ENCODE data around the gene KRTAP3-3.

DNA sequence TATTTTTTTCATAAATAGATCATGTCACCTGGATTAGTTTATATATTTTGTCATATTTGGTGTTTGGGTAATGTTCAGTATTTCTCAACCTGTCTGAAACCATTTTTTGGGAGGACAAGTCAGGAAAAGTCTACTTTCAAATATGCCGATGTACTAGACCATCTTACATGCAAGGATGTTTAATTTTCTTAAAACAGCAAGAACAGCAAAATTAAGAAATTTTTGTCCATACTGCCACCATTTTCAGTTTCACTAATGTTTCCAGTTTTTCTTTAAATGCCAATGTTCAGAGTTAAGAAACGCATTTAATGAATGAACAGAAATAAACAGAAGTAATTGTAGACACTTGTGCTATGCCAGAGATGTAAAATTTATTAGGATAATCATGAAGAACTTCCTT lies 880 bp downstream of the KRTAP3-3 start:
- TF ChIP-seq, protein P1, sequence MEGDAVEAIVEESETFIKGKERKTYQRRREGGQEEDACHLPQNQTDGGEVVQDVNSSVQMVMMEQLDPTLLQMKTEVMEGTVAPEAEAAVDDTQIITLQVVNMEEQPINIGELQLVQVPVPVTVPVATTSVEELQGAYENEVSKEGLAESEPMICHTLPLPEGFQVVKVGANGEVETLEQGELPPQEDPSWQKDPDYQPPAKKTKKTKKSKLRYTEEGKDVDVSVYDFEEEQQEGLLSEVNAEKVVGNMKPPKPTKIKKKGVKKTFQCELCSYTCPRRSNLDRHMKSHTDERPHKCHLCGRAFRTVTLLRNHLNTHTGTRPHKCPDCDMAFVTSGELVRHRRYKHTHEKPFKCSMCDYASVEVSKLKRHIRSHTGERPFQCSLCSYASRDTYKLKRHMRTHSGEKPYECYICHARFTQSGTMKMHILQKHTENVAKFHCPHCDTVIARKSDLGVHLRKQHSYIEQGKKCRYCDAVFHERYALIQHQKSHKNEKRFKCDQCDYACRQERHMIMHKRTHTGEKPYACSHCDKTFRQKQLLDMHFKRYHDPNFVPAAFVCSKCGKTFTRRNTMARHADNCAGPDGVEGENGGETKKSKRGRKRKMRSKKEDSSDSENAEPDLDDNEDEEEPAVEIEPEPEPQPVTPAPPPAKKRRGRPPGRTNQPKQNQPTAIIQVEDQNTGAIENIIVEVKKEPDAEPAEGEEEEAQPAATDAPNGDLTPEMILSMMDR (IDR thresholded peaks at IDR 0.05; ENCODE audit: control extremely low read depth in 1 of 3, insufficient read depth in 1 of 3, low read depth in 1 of 3, low read length in 3 of 3), result no peak
- no peak for TF ChIP-seq CHD1 (IDR thresholded peaks at IDR 0.05; ENCODE audit: low read depth, low read length)
- TF ChIP-seq CREB1 (IDR thresholded peaks at IDR 0.05), result no peak
- no peak for TF ChIP-seq SUZ12 (IDR thresholded peaks at IDR 0.05; ENCODE audit: low read length)
- TF ChIP-seq EZH2 (IDR thresholded peaks at IDR 0.05; ENCODE audit: low read depth, low read length, severe bottlenecking), result no peak
- TF ChIP-seq PHF8 (conservative IDR thresholded peaks at IDR 0.05; ENCODE audit: low read depth, low read length), result no peak
- no peak for TF ChIP-seq SP2 (IDR thresholded peaks at IDR 0.05; ENCODE audit: low read length)
- no peak for TF ChIP-seq USF2 (IDR thresholded peaks at IDR 0.05; ENCODE audit: low read length)
- TF ChIP-seq CBX5 (IDR thresholded peaks at IDR 0.05; ENCODE audit: low read depth, low read length), result no peak
- TF ChIP-seq POLR2AphosphoS5 (IDR thresholded peaks at IDR 0.05; ENCODE audit: low read depth, low read length), result no peak
- no peak for TF ChIP-seq TEAD4 (IDR thresholded peaks at IDR 0.05; ENCODE audit: low read depth, low read length)
